HL-60 (cell line): ENCODE results near the gene FGF14.

ENCODE experiments used
- GABPA ChIP-seq: IDR thresholded peaks from 2 replicates; pipeline ENCODE4 v1.6.1; 2012; ENCODE audit warnings: low read depth
- TF ChIP-seq, protein P1 (sequence below): IDR thresholded peaks from one replicate; pipeline ENCODE4 v1.5.1; 2011; ENCODE audit warnings: low read length, control low read depth, inconsistent platforms; ENCODE audit not compliant: insufficient read depth

DNA sequence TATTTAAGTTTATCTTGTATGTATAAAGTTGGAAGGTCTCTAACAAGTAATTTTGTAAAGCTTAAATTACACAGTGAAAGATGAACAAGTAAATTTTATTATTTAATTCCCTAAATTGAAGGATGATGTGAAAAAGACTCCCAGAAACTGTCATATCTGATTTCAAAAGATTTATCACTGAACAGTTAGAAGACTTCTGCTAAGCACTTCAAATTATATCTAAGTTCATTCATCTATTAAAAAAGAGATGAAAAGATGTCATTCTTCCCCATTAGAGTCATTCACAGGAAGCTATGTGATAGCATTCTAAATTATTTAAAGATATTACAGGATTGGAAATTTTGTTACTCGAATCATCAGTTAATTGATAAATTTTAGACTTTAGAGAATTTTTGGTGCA is 590.0 kb downstream of the FGF14 start:
- TF ChIP-seq, protein P1, sequence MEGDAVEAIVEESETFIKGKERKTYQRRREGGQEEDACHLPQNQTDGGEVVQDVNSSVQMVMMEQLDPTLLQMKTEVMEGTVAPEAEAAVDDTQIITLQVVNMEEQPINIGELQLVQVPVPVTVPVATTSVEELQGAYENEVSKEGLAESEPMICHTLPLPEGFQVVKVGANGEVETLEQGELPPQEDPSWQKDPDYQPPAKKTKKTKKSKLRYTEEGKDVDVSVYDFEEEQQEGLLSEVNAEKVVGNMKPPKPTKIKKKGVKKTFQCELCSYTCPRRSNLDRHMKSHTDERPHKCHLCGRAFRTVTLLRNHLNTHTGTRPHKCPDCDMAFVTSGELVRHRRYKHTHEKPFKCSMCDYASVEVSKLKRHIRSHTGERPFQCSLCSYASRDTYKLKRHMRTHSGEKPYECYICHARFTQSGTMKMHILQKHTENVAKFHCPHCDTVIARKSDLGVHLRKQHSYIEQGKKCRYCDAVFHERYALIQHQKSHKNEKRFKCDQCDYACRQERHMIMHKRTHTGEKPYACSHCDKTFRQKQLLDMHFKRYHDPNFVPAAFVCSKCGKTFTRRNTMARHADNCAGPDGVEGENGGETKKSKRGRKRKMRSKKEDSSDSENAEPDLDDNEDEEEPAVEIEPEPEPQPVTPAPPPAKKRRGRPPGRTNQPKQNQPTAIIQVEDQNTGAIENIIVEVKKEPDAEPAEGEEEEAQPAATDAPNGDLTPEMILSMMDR, result no peak
- TF ChIP-seq GABPA, result no peak
